Bronchial epithelial cell (primary cell): Measurements from ENCODE around the gene TEX264. TPM values are rescaled to one million over a fixed set of nuclear protein-coding genes. Genes with fewer than 3 reads are reported as not detected.

Experiments used
- DNase-seq: peaks from one replicate; pipeline ENCODE4 v3.0.0-alpha.2; 2010; ENCODE audit warnings: low read depth
- FAIRE-seq: peaks from 2 replicates; lab custom pipeline; 2011; peaks lifted over from hg19 to GRCh38; lab: Jason Lieb, UNC
- H3K27me3 ChIP-seq: 2 replicates; pipeline ENCODE4 v1.5.1; 2011; ENCODE audit warnings: low read length; ENCODE audit not compliant: control insufficient read depth, insufficient read depth
- H3K36me3 ChIP-seq: 2 replicates; pipeline ENCODE4 v1.5.1; 2011; ENCODE audit warnings: low read length; ENCODE audit not compliant: control insufficient read depth, insufficient read depth
- H3K4me3 ChIP-seq: 2 replicates; pipeline ENCODE4 v1.5.1; 2011; ENCODE audit warnings: mild to moderate bottlenecking, low read depth, low read length, control low read depth
- CTCF ChIP-seq: IDR thresholded peaks from 2 replicates; pipeline ENCODE4 v1.5.1; 2011; ENCODE audit warnings: mild to moderate bottlenecking, moderate library complexity, low read length, control low read depth, inconsistent platforms; ENCODE audit not compliant: insufficient read depth, severe bottlenecking
- total RNA-seq: library from RNA; depleted of rRNA; stranded (reverse); fragments of >200 nt; gene quantifications from 2 replicates; pipeline ENCODE4 v1.2.1, GENCODE V29; 2014

TEX264 gene
- total RNA-seq: 36.1 and 52.9 TPM in 2 replicates

DNA sequence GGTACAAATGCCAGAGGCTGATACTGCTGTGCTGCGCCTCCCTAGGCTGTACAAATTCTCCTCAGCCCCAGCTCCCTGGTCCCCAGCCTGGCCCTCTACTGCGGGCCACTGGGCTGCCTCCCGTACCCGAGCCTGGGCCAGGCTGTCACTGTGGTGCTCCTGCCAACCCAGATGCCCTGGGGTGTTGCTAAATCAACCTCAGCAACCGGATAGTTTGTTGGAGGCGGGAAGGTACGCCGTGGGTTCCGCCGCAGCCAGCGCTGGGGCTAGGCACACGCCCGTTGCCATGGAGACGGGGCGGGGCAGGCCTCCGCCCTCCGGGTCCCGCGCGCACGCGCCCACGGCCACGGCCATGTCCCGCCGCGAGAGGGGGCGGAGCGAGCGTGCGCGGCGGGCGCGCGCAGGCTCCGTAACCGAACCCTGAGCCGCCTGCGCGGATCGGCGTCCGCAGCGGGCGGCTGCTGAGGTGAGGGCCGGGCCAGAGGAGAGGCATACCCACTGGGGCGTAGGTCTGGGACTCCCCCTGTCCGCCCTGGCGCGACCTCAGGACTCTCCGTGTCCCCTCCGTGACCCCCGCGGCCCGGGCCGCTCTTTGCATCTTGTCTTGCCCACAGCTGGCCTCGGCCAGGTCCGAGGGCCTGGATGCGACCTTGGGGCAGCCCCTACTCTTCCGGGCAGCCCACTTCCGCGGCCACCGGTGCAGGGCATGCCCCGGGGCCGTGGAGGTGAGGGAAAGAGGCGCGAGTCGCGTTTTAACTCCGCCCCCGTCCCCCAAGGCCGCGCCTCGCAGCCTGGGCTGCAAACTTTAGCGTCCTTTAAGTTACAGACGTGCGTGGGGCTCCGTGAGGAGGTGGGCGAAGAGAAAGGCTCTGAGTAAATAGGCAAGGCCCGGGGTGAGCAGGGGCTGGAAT, at the start of gene TEX264:
TEX264 (plus strand) TSS at position 430 of the 911 bp plus-strand sequence. CDS start 3,053 bp downstream, outside the sequence.
- Histone ChIP-seq H3K36me3 (no peaks in the 10 kb centered on the region), H3K27me3 (no peaks in the 10 kb centered on the region), H3K4me3 (peak within 1 kb of the TSS; percentile 68)
- TF ChIP-seq CTCF: no peak
- peak; percentile 52 for DNase-seq
- FAIRE-seq: no peak

- peak; percentile 39 for DNase-seq
- no peak for TF ChIP-seq CTCF
- FAIRE-seq: peak; percentile 52
- Histone ChIP-seq H3K27me3 (no peaks in the 10 kb centered on the region), H3K4me3 (no peak overlapping the region), H3K36me3 (no peaks in the 10 kb centered on the region)
These were observed 48.6 kb upstream of the TEX264 start for GRCh38 chr3:51622413-51622812.

GRCh38 chr3:51622868-51623267, 48.2 kb upstream of the TEX264 start:
- FAIRE-seq: peak; percentile 90
- no peak for DNase-seq
- no peaks in the 10 kb centered on the region for H3K27me3 ChIP-seq
- no peak overlapping the region for H3K4me3 ChIP-seq
- H3K36me3 ChIP-seq: peaks cover 2% of the 10 kb centered on the region
- no peak for TF ChIP-seq CTCF

DNA sequence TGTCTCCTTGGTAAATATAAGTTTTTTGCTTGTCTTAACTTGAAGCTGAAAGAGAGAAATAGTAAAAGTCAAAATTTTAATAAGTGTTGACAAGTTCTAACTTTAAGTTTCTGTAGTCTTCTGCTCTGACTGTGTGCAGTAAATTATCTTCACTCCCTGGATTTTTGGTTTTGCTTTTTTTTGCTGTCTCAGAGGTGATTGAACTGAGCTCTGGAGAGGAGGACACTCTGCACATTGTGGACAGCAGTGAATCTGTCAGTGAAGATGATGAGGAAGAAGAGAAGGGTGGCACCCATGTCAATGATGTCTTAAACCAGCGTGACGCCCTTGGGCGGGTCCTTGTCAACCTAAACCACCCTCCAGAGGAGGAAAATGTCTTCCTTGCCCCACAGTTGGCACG, 40.5 kb upstream of the TEX264 start:
- no peaks in the 10 kb centered on the region for H3K27me3 ChIP-seq
- peaks cover 12% of the 10 kb centered on the region for H3K36me3 ChIP-seq
- DNase-seq: no peak
- peak; percentile 91 for FAIRE-seq
- H3K4me3 ChIP-seq: no peak overlapping the region
- no peak for TF ChIP-seq CTCF

GRCh38 chr3:51637144-51637940, 33.7 kb upstream of the TEX264 start:
- peaks cover 21% of the 10 kb centered on the region for H3K36me3 ChIP-seq
- peak; percentile 41 for DNase-seq

More at GRCh38 chr3:51637144-51637940, 33.7 kb upstream of the TEX264 start:
- no peak for TF ChIP-seq CTCF
- no peak for FAIRE-seq
- Histone ChIP-seq H3K4me3 (no peak overlapping the region), H3K27me3 (no peaks in the 10 kb centered on the region)
